Measurements from ENCODE around the gene CAMTA1.
"Not testable (repeated sequence)": the region's sequence is repeated elsewhere in the genome, so short reads cannot be mapped to it uniquely, and the experiment has no call there.

Gene CAMTA1

DNA sequence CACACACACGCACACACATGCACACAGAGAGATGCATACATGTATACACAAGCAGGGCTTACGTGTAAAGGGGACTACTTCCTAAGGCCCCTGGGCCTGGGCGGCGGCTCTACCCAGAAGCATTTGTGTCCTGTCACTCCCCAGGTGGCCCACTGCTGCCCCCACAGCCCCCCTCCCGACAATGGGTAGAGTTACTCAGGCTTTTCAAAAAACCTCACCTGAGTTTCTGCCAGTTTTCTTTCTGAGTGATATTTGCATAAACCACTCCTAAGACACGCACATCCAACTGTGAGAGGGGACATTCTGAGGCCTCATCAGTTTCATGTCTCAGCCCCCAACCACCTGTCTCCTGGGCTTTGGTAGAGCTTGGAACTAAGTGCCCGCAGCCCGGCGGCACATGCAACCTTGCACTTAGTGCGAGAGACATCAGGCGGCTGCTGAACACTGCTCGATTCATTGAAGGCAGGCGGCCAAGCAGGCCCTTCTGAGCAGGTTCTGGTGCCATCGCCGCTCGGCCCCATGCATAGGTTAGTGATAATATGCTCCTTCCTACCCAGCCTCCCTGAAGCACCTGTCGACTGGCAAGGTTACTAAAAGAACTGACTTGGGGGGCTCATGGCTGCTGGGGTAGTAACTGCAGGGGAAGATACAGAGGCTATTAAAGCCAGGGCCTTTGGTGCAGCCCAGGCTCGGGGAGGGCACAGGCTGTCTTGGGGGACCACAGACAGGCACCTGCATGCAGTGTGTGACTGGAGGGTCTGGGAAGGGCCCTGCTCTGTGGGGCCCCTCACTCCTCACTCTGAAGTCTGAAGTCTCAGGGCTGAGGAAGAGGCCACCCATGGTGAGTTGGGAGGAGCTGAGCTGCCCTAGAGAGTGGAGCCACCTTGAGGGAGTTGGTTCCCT lies 621.6 kb downstream of the CAMTA1 start:
- no peak for DNase-seq

DNA sequence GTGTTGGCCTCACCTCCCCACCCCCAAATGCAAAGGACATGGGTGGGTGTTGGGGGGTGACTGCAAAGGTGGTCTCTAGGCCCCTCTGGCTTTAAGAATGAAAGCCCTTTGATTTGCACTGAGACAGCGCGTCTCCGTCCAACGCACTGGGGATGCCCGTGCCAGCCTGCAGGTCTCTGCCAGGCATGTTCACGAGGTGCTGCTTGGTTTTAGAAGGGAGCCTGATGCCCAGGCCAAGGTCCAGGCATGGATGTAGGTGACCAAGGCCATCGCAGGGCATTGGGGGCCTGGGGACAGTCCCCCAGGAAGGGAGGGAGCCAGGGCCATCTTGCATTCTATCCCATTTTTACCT lies 622.3 kb downstream of the CAMTA1 start:
- no peak for DNase-seq

DNA sequence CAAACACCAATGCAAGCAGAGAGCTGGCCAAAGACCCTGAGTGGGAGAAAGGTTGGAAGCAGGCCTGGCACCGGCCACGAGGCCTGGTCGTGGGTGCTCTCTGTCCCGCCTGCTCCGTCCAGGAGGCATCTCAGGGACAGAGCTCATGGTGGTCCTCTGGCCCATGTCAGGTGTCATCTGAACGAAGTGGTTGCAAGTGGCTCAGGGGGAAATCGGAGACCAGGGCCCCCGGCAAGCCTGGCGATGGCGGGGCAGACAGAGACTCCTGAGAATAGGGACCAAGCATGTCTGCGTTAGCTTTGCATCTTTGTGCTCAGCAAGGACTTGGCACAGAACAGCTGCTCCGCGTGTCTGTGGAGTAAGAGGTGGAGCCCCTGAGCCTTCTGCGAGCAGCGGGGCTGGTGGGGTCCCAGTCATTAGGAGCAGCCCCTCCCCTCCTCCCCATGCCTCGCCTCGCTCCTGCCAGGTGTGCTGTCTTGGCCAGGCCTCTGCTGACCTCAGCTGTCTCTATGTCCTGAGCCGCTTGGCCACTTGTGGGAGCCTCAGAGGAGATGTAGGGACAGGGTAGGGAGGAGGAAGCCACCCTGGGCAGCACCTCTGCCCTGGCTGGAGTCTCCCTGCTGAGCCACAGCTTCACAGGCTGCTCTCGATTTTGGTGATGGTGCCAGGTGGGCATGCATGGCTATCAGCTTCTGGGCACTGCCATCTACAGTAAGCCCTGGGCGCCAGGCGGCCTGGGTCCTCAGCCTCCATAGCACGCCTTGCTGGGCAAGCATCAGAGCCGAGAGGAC lies 622.9 kb downstream of the CAMTA1 start:
- DNase-seq = no peak

DNA sequence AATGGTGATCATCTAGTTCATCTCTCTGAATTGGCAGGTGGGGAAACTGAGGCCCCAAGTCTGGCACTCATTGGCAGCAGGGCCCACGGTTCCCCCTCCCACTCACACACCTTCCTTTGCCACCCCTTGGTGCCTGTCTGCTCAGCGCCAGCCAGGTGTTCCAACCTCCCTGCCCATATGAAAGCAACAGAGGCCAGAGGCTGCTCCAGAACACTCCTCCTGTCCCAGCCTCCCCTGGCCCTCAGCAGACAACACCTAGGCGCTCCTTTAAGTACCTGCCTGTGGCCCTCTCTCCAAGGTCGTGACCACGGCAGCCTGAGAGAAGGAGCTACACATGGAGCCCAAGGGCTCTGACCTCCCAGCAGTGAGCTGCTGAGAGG lies 623.5 kb downstream of the CAMTA1 start:
- no peak for DNase-seq

DNA sequence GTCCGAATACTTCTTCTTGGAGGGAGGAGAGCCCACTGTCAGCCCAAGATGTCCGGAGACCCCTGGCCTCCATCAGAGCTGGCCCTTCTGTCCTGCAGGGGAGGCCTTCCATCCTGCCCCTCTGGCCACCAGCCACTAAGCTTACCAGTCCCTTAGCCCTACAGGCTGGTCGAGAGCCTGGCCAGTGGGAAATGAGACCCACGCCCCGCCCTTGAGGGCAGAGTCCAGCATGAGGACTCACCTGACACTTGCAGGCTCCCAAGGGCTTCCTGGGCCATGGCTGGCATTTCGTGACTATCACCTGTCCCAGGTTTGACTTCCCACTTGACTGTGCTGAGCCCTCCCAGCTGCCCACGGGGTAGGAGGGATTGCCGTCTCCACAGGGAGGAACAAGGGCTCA lies 624.0 kb downstream of the CAMTA1 start:
- no peak for DNase-seq

DNA sequence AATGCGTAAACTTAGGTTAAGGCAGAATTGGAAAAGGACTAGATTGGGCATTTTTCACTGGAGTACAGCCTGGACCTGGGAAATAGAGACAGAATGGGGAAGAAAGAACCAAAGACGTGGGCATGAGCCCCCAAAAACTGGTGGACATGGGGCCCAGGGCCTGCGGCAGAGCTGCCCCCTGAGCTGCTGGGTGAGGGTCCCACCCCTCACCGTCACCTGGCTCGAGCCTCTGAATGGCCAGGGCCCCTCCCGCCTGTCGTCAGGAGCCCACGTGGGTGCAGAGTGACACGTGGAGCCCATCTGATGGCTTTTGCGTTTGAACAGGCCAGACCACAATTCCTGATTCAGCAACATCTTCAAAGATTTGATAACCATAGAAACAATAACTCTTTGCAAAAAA lies 624.9 kb downstream of the CAMTA1 start:
- no peak for DNase-seq

DNA sequence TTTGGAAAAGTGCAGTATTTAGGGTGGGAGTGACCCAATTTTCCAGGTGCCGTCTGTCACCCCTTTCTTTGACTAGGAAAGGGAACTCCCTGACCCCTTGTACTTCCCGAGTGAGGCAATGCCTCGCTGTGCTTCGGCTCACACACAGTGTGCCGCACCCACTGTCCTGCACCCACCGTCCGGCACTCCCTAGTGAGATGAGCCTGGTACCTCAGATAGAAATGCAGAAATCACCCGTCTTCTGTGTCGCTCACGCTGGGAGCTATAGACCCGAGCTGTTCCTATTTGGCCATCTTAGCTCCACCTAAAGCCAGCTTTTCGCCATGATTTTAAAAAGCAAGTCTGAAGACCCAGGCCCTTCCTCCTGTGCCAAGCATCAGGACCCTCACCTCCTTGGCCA lies 632.4 kb downstream of the CAMTA1 start:
- not testable (repeated sequence) for DNase-seq

DNA sequence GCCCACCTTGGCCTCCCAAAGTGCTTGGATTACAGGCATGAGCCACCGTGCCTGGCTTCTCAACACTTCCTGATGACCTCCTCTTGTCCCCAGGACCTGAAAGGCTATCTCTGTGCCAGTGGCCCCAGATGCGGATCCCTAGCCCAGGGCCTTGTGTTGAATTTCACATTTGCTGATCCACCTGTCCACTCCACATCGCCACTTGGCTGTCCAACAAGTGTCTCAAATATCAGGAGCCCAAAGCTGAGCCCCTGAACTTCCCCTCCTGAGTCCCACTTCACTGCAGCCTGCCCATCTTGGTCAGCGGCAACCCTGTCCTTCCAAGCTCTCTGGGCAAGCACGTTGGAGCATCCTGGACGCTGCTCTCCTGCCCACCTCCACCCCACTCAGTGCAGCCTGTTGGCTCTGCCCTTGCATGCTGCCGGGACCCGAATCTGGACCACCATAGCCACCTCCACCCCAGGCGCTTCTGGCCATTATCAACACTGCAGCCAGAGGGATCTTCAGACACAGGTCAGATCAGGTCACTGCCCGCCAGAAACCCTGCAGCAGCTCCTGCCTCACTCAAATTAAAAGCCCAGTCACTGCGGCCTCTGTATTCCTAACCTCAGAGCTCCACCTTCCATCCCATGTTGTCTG lies 633.3 kb downstream of the CAMTA1 start:
- DNase-seq = no peak

DNA sequence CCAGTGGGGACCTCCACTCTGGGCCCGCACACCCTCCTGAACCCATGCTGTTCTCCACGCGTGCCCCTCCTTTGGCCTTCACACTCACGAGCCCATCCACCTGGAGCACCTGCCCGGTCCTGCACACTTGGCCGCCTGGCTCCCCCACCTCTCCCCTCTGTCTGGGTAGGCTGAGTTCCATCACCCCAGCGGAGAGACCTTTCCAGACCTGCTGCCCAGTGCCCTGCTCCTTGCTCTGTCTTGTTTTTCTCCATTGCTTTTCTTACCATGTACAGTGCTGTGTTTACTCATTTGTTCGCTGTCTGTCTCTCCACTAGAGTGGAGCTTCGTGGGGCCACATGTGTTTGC lies 634.8 kb downstream of the CAMTA1 start:
- no peak for DNase-seq

DNA sequence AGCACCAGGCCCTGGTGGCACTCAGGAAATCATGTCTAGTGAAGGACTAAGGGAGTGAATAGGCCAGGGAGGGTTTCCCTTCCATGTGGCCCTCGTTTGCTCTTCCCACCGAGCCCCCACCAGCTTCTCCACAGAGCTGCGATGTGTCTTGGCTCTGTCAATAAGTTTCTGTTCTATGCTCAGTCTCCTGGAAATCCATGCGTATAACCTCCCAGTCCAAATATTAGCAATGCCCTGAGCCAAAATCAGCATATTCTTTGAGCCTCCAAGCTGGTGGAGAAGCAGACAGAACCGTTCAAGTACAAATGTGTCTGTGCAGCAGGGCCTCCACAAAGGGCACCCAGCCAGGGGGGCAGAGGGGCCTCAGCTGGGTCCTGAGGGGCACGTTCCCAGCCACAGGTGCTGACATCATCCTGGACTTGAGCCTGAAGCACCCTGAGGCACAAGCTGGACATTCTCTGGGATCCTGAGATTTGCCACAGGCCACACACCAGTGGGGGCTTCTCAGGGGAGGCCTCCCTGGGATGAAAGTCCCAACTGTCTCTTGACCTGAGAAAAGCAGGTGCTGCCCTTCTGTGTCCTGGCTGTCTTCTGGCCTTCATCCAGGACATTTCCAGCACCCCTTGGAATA lies 635.3 kb downstream of the CAMTA1 start:
- no peak for DNase-seq

DNA sequence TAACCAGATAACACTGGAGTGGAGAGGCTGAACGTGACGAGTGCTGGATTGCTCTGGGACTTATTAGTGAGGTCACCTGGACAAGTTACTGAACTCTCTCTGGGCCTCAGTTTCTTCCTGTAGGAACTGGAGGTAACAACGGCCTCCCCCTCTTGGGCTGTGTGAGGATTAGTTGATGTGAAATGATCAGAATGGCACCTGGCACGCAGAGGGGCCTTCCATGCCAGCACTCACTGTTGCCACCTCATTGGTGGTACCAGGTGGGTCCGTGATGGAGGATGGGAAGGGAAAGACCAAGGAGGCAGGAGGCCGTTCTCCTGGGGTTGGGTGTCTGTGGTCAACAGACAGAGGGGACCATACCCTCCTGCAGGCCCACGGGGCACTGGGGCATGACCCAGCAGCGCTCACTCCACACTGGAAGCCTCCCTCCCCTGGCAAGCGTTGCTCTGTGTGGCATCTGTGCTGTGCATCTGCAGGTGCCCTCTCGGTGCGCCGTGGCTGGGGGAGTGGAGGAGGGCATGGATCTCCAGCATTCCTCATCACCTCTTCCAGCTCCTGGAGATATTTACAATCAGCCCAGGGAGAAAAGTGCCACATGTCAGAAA lies 636.3 kb downstream of the CAMTA1 start:
- DNase-seq = no peak

DNA sequence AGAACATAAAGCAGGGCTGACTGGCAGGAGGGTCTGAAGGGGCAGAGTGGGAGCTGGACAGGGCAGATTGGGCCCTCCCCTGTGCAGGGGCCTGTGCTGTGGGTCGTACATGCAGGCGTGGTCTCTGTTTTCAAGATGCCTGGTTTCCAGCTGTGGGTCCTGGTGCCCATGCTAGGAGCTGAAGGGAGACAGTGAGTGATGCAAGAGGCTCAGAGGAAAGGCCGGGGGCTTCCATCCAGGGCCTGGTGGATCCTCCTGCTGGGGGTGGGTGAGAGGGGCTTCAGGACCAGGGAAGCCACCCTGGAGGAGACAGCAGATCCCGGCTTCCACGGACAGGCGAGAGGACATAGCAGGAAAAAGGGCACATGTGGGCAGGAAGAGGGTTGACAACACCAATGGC lies 636.8 kb downstream of the CAMTA1 start:
- no peak for DNase-seq

DNA sequence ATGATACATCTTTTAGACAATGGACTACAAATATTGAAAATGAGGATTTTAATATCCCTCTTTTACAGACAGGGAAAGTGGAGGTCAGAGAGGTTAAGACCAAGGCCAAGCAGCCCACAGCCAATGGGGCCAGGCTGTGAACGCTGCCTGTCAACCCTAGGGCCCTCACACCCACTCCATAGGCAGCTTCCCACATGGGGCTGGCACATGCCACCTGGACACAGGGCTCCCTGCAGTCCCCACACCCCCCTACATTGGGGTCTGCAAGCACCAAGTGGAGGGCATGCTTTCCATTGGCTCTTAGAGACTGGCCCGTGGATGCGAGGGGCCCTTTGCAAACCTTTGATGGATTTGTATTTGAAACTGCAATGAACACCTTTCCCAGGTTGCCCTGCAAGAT lies 637.3 kb downstream of the CAMTA1 start:
- DNase-seq = no peak

DNA sequence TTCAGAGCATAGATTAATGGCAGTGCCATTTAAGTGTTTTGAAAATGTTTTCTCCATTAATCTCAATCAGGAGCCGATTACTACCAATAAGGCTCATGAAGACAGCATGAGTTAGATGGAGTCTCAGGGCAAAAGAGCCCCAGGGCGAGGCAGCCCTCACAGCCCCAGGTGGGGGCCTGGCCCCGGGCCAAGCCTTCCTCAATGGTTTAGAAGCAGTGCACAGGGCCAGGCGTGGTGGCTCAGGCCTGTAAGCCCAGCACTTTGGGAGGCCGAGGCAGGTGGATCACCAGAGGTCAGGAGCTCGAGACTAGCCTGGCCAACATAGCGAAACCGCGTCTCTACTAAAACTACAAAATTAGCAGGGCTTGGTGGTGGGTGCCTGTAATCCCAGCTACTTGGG lies 637.7 kb downstream of the CAMTA1 start:
- DNase-seq = no peak

DNA sequence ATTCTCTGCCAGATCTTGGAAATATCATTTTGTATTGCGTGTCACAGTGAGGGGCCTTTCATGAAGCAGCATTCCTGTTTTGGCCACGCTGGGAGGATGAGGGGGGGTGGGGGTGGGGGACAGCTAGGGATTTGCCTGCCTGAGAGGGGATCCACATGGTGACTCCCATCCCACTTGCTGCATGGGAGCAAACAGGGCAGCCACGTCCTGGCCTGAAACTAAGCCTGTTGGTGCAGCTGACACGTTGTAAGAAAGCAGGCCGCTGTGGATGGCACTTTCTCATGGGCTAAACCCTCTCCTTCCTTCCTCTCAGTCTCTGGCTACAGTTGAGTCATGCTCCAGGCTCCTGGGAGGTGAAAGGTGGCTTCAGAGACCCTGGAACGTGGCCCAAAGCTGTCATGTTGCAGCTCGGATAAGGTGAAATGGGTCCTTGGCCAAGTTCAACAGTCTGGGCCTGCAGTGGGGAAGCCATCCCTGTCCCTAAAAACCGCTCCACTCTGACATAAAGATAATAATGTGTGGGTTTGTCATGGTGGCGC lies 639.2 kb downstream of the CAMTA1 start:
- no peak for DNase-seq

DNA sequence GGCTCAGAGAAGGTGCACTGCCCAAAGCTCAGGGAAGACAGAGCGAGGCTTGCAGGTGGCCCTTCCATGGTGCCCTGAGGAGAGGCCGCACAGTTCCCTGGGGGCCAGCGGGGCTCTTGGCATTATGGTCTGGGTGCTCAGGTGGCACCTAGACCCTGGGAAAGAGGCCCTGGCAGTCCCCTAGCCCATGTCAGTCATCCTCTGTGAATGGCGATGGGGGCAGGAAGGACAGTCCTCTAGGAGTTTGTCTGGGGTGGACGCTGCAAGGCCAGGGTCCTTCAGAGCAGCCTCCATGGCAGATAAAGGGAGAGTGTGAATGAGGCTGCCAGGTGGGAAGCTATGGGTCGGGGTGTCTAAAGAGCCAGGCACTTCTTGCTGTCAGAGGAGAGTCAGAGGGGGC lies 640.0 kb downstream of the CAMTA1 start:
- no peak for DNase-seq

DNA sequence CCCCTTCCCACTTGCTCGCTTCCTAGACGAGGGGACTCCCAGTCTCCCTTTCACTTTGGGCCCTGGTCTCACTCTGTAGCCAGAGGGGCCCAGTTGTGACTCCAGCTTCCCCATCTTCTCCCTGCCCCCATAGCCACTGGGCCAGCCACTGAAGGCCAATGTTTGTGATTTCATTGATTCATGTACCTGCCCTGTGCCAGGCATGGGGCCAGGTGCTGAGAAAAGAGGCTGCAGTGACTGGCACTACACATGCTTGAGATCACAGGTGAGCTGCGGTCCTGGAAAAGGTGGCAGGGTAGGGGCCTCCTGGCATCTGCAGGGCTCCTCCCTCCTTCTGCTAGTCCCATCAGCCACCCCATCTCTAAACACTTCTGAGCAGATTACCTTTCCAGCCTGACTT lies 640.5 kb downstream of the CAMTA1 start:
- no peak for DNase-seq

DNA sequence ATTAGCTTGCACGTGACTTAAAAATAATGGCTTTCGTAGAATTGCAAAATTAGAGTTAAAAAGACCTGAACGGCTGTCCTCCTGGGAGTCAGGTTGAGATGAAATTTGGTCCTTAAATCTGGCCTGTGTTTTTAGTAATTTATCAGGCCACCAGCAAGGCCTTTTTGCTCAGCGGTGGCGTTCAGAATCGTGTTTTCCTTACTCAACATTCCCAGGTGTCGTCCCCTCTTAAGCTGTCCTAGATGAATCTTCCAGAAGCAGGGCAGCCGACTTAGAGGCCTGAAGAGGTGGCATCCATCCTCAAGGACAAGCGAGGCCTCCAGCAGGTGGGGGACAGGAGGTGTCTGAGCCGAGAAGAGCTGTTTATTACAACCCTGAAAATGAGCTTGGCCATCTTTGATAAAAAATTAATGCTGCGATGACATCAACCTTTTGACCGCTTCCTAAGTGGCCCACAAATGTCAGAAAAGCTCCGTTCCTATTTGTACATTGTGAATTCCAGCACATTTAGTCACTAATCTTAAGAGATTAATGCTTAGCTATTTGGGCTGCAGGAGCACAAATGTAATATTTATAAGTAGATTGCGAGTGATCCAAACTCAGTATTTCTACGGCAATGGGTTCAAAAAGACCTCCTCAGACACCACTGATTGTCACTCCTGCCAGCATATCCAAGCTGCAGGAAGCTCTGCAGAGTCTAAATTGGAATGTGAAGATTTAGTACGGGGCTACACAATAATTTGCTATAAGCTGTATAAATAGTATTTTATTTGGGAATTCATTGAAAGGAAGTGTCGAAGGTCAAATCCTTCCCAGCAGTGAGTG lies 641.7 kb downstream of the CAMTA1 start:
- no peak for DNase-seq

DNA sequence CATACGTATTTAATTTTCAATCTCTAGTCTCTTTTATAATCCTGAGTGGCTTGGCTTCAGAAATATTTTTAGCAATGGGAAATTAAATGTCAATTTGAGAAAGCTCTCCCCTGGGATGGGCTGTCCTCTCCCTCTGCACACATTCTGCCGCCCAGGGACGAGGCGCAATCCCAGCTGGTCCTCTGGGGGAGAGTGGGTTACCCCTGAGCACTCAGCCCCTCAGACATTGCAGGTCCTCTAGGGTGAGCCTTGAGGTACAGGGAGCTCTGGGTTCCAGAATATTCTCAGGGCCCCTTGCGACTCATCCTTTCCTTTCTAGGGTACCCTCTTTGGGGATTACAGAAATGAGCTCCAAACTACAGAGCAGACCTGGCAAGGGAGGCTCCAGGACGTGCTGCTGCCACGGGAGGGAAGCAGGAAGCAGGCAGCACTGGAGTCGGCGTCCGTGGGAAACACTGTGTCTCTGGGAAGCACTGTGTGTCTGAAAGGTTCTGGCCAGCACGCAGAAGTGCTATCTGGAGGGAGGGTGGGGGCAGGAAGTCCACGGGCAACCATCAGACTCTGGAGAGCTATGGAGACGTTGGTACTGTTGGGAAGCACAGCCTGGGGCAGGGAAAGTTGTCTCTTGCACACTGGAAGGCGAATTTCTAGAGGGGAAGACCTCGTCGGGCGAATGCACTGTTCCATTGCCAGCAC lies 642.5 kb downstream of the CAMTA1 start:
- DNase-seq = no peak

DNA sequence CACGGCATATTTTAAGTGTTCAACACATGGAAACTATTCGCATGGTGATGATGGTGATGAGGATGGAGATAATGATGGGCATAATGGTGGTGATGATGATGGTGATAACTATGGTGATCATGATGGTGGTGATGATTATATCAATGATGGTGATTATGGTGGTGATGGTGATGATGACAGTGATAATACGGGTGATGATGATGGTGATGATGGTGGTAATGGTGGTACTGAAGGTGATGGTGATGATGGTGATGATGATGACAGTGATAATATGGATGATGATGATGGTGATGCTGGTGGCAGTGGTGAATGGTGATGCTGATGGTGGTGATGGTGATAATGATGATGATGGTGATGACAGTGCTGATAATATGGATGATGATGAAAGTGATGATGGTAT lies 644.0 kb downstream of the CAMTA1 start:
- no peak for DNase-seq

DNA sequence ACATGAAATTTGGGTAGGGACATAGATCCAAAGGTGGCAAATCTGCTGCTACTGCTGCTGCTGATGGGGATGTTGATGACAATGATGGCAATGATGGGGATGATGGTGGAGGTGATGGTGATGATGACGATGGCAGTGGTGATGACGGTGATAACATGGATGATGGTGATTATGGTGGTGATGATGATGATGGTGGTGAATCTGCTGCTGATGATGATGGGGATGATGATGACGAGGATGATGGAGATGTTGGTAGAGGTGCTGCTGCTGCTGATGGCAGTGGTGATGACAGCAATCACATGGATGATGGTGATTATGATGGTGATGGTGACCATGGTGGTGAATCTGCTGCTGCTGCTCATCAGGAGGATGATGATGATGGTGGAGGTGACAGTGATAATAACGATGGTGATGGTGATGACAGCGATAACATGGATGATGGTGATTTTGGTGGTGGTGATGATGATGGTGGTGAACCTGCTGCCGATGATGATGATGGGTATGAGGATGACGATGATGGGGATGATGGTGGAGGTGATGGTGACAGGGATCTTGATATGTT lies 644.9 kb downstream of the CAMTA1 start:
- DNase-seq = no peak
